ENCODE data around the gene EFEMP2. TPM values are rescaled to one million over a fixed set of nuclear protein-coding genes. Genes with fewer than 3 reads are reported as not detected.
A peak's percentile ranks its signal among the peaks of the same experiment; 100 is the strongest.
"Not testable (repeated sequence)": the region's sequence is repeated elsewhere in the genome, so short reads cannot be mapped to it uniquely, and the experiment has no call there.

Gene EFEMP2
- total RNA-seq, 1 experiment from 2014 or later = 1.4 TPM

DNA sequence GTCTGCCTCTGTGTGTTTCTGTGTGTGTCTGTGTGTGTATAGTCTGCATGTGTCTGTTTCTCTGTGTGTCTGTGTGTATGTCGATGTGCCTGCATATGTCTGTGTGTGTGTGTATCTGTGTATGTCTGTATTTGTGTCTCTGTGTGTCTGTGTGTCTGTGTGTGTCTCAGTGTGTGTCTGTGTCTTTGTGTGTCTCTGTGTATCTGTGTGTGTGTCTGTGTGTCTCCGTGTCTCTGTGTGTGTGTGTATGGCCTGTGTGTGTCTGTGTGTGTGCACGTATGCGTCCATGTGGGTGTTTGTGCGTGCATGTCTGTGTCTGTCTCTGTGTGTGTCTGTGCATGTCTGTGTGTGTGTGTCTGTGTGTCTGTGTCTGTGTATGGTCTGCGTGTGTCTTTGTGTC is 38.4 kb downstream of the EFEMP2 start:
- no peak for TF ChIP-seq CTCF (IDR thresholded peaks at IDR 0.05; ENCODE audit: insufficient read depth in 1 of 2, low read depth in 1 of 2, low read length in 1 of 2, severe bottlenecking in 1 of 2, unreplicated experiment in 1 of 2)
- H3K4me1 ChIP-seq = no peaks in the 10 kb centered on the region
- no peaks in the 10 kb centered on the region for H3K27me3 ChIP-seq (replicated peaks; ENCODE audit: control insufficient read depth, insufficient read depth, low read length)
- H3K27me3 Mint-ChIP-seq (ENCODE audit: insufficient read depth, unreplicated experiment) = peaks cover 3% of the 10 kb centered on the region
- no TSS peak for BruUV-seq (replicated peaks)
- H3K27ac Mint-ChIP-seq (ENCODE audit: unreplicated experiment) = no peak overlapping the region
- CTCF ChIA-PET = no interaction called here
- H3K36me3 ChIP-seq (ENCODE audit: control insufficient read depth, insufficient read depth, low read length) = no peaks in the 10 kb centered on the region
- 0 out of 2 replicates have a peak, but pooled peaks cover 3% of the 10 kb centered on the region for H3K9me3 ChIP-seq
- H3K4me3 ChIP-seq (ENCODE audit: low read depth, low read length) = no peak overlapping the region
- H3K4me3 Mint-ChIP-seq (ENCODE audit: unreplicated experiment) = no peak overlapping the region
- H3K36me3 Mint-ChIP-seq (ENCODE audit: insufficient read depth, unreplicated experiment) = no peaks in the 10 kb centered on the region
- H3K4me1 Mint-ChIP-seq (ENCODE audit: low read depth, unreplicated experiment) = no peaks in the 10 kb centered on the region
- DNase-seq = no peak
- no peaks in the 10 kb centered on the region for H3K9me3 Mint-ChIP-seq (ENCODE audit: unreplicated experiment)
- POLR2A ChIA-PET = no interaction called here
- intact Hi-C loops (cut with micrococcal nuclease; ENCODE audit: unreplicated experiment) = no loop called here

DNA sequence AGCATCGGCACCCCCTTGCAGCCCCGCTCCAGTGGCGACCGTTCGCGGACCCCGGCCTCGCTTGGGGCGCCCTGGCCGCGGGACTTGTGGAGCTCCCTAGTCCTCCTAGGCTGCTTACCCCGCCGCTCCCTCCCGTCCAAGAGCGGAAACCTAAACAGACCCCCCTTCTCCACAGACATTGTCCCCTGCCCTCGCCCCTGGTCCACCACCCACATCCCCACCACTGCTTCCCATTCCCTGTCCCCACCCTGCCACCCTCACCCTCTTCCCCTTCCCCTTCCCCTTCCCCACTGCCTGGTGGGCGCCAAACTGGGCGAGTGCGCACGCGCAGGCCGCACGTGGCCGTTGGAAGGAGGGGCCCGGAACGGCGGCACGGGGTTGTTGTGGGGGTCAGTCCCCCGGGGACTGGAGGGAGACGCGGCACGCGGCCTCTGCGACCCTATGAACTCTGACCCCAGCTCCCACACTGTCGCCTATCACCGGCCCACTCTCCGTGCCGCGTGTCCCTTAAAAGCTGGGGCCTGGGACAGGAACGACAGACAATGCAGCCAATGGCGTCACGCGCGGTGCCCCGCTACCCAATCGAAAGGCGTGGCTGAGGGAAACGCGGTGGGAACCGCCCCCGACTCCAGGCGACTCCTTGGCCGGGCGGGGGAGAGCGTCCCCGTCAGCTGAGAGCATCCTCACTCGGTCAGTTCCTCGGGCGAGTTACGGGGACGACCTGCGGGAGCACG is 39.1 kb downstream of the EFEMP2 start, which contains the start of gene SNX32:
TSS of gene SNX32 (plus strand) at position 667 of the 734 bp plus-strand sequence. CDS start 103 bp downstream, outside the sequence.
- no peaks in the 10 kb centered on the region for H3K36me3 Mint-ChIP-seq (ENCODE audit: insufficient read depth, unreplicated experiment)
- H3K27me3 Mint-ChIP-seq (ENCODE audit: insufficient read depth, unreplicated experiment) = peaks cover 3% of the 10 kb centered on the region
- Histone ChIP-seq H3K4me3 (ENCODE audit: low read depth, low read length) (no peak within 1 kb of the TSS), H3K27me3 (replicated peaks; ENCODE audit: control insufficient read depth, insufficient read depth, low read length) (no peaks in the 10 kb centered on the region), H3K9me3 (0 out of 2 replicates have a peak, but pooled peaks cover 1% of the 10 kb centered on the region), H3K36me3 (ENCODE audit: control insufficient read depth, insufficient read depth, low read length) (no peaks in the 10 kb centered on the region), H3K4me1 (no peaks in the 10 kb centered on the region)
- no peak for TF ChIP-seq CTCF (IDR thresholded peaks at IDR 0.05; ENCODE audit: insufficient read depth in 1 of 2, low read depth in 1 of 2, low read length in 1 of 2, severe bottlenecking in 1 of 2, unreplicated experiment in 1 of 2)
- no TSS peak for BruUV-seq (replicated peaks)
- DNase-seq = no peak
- H3K4me1 Mint-ChIP-seq (ENCODE audit: low read depth, unreplicated experiment) = no peaks in the 10 kb centered on the region
- peak within 1 kb of the TSS; percentile 4 for H3K27ac Mint-ChIP-seq (ENCODE audit: unreplicated experiment)
- H3K9me3 Mint-ChIP-seq (ENCODE audit: unreplicated experiment) = no peaks in the 10 kb centered on the region
- ChIA-PET CTCF (interaction anchor here (0.6 kb wide), 1 partner anchor 55 kb away, joined by 4 read pairs; the partner anchor contains the start of gene FIBP), POLR2A (no interaction called here)
- intact Hi-C loops (cut with micrococcal nuclease; ENCODE audit: unreplicated experiment) = no loop called here
- no peak within 1 kb of the TSS for H3K4me3 Mint-ChIP-seq (ENCODE audit: unreplicated experiment)

GRCh38 chr11:65832231-65832630 is 40.4 kb downstream of the EFEMP2 start:
- H3K4me3 ChIP-seq (ENCODE audit: low read depth, low read length); H3K27me3 ChIP-seq (replicated peaks; ENCODE audit: control insufficient read depth, insufficient read depth, low read length); H3K4me1 ChIP-seq; H3K36me3 Mint-ChIP-seq (ENCODE audit: insufficient read depth, unreplicated experiment); H3K36me3 ChIP-seq (ENCODE audit: control insufficient read depth, insufficient read depth, low read length); POLR2A ChIA-PET; H3K4me1 Mint-ChIP-seq (ENCODE audit: low read depth, unreplicated experiment); H3K9me3 Mint-ChIP-seq (ENCODE audit: unreplicated experiment); H3K27me3 Mint-ChIP-seq (ENCODE audit: insufficient read depth, unreplicated experiment); DNase-seq; H3K4me3 Mint-ChIP-seq (ENCODE audit: unreplicated experiment); H3K27ac Mint-ChIP-seq (ENCODE audit: unreplicated experiment); H3K9me3 ChIP-seq; BruUV-seq (replicated peaks); intact Hi-C loops (cut with micrococcal nuclease; ENCODE audit: unreplicated experiment): not testable (repeated sequence)
- CTCF ChIA-PET = interaction anchor here (1.1 kb wide), 2 partner anchors 12 to 28 kb away, joined by 3 to 4 read pairs; no protein-coding TSS in a partner anchor
